Prostate gland (tissue), 2 donors: ENCODE data around the gene CHMP3. TPM values are rescaled to one million over a fixed set of nuclear protein-coding genes. Genes with fewer than 3 reads are reported as not detected.

Experiments used
- DNase-seq: peaks from one replicate; pipeline ENCODE4 v3.0.0-alpha.2; 2019; ENCODE audit warnings: low spot score
- H3K27ac ChIP-seq, 2 donors: fragments of 200-600 bp; sonication (generic); 2 replicates each; pipeline ENCODE4 v1.5.1; 2017 to 2019
- H3K27me3 ChIP-seq: fragments of 200-600 bp; sonication (generic); replicated peaks from 2 replicates; pipeline ENCODE4 v1.5.1; 2019; ENCODE audit not compliant: insufficient read depth
- H3K36me3 ChIP-seq, 2 donors: fragments of 200-600 bp; sonication (generic); 1 replicate in 1 of 2; 2 replicates in 1 of 2; pipeline versions ENCODE4 v1.5.1 to v1.8.1; 2017 to 2019
- H3K4me1 ChIP-seq: fragments of 200-600 bp; sonication (generic); replicated peaks from 2 replicates; pipeline ENCODE4 v1.5.1; 2019
- H3K4me3 ChIP-seq, 2 donors: fragments of 200-600 bp; sonication (generic); 2 replicates each; pipeline ENCODE4 v1.5.1; 2017 to 2019
- H3K9me3 ChIP-seq: fragments of 200-600 bp; sonication (generic); 2 replicates; pipeline ENCODE4 v1.5.1; 2017
- POLR2A ChIP-seq: fragments of 450-650 bp; IDR thresholded peaks from one replicate; pipeline ENCODE4 v1.6.1; 2016; ENCODE audit warnings: antibody characterized with exemption, mild to moderate bottlenecking
- POLR2AphosphoS5 ChIP-seq: sonication (generic); formaldehyde crosslinking; IDR thresholded peaks from one replicate; pipeline ENCODE4 v1.6.1; 2017; ENCODE audit warnings: antibody characterized with exemption
- WGBS: methylation state at CpG from one replicate; pipeline ENCODE4 v1.1.5; 2018; 5-methylcytosine and 5-hydroxymethylcytosine counted together
- intact Hi-C: fragments of 100-400 bp; cut with DNase I; formaldehyde crosslinking; loops from one replicate; pipeline ENCODE4 v1.14.2; 2022
- total RNA-seq, 2 donors: library from RNA; depleted of rRNA; stranded (reverse); fragments of >200 nt; gene quantifications; one replicate each; pipeline ENCODE4 v1.1.0, GENCODE V29; 2016
- TF ChIP-seq, protein P1 (sequence below), 4 experiments: fragments of 200-600 bp in 2 of 4; fragments of 450-650 bp in 2 of 4; sonication (generic) in 2 of 4; IDR thresholded peaks; 1 replicate in 3 of 4; 2 replicates in 1 of 4; pipeline ENCODE4 v1.5.1; 2016 to 2019; ENCODE audit warnings: antibody characterized with exemption in 4 of 4, mild to moderate bottlenecking in 2 of 4, moderate library complexity in 2 of 4

Gene CHMP3
- total RNA-seq, 2 donors from 2014 or later: 109 to 126 TPM

DNA sequence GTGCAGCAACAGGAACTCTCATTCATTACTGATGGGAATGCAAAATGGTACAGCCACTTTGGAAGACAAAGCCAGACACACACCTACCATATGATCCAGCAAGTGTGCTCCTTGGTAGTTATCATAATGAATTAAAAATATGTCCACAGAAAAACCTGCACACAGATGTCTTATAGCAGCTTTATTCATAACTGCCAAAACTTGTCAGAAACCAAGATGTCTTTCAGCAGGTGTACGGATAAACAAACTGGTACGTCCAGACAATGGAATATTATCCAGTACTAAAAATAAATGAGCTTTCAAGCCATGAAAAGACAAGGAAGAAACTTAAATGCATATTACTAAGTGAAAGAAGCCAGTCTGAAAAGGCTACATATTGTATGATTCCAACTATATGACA lies 50.4 kb downstream of the CHMP3 start:
- no peak overlapping the region for H3K4me3 ChIP-seq
- no peaks in the 10 kb centered on the region for H3K27me3 ChIP-seq
- H3K4me1 ChIP-seq: no peaks in the 10 kb centered on the region
- intact Hi-C loops: no loop called here
- TF ChIP-seq POLR2A: no peak
- no peak for TF ChIP-seq POLR2AphosphoS5
- TF ChIP-seq, protein P1, sequence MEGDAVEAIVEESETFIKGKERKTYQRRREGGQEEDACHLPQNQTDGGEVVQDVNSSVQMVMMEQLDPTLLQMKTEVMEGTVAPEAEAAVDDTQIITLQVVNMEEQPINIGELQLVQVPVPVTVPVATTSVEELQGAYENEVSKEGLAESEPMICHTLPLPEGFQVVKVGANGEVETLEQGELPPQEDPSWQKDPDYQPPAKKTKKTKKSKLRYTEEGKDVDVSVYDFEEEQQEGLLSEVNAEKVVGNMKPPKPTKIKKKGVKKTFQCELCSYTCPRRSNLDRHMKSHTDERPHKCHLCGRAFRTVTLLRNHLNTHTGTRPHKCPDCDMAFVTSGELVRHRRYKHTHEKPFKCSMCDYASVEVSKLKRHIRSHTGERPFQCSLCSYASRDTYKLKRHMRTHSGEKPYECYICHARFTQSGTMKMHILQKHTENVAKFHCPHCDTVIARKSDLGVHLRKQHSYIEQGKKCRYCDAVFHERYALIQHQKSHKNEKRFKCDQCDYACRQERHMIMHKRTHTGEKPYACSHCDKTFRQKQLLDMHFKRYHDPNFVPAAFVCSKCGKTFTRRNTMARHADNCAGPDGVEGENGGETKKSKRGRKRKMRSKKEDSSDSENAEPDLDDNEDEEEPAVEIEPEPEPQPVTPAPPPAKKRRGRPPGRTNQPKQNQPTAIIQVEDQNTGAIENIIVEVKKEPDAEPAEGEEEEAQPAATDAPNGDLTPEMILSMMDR (IDR thresholded peaks at IDR 0.05): no peak
- H3K27ac ChIP-seq: no peak overlapping the region
- no peak for DNase-seq
- no peaks in the 10 kb centered on the region for H3K36me3 ChIP-seq
- WGBS: 69% methylated on average over 2 of the region's 2 CpGs
- H3K9me3 ChIP-seq: no peaks in the 10 kb centered on the region

DNA sequence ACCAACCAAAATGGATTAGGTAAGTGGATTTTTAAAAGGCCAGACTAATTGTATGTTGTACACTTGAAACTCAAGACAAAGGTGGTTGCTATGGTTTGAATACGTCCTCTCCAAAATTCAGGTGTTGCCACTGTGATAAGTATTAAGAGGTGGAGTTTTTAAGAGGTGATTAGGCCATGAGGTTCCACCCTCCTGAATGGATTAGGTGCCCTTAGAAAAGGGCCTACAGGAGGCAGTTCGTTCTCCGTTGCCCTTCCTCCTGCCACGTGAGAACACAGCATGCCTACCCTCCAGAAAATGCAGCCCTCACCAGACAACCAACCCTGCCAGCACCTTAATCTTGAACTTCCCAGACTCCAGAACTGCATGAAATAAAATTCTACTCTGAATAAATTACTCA lies 51.2 kb downstream of the CHMP3 start:
- Histone ChIP-seq H3K4me1 (no peaks in the 10 kb centered on the region), H3K4me3 (no peak overlapping the region), H3K9me3 (no peaks in the 10 kb centered on the region), H3K36me3 (no peaks in the 10 kb centered on the region), H3K27me3 (no peaks in the 10 kb centered on the region), H3K27ac (no peak overlapping the region)
- intact Hi-C loops: no loop called here
- DNase-seq: no peak
- no peak for TF ChIP-seq POLR2A
- TF ChIP-seq, protein P1 (IDR thresholded peaks at IDR 0.05): no peak
- 82% methylated on average over 4 of the region's 4 CpGs for WGBS

DNA sequence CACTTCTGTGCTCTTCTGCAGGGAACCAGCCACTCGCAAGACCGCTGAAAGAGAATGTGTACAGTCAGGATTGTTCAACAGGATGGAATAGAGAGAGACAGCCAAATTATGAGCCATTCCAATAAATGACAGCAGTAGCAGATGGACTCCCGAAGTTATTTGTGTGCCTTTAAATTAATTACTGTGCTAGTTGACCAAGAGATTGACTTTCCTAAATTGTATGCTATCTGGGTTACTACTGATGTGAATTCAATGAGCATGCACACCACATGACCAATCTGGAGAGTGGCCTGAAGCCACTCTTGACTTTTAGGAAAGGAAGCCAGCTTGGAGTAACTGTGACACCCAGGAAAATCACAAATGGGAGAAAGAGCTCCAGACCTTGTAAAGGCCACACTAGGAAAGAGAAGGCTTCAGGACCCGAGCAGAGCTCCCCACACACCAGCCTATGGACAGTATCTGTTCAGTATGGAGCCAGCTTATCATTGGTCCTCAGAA lies 52.8 kb downstream of the CHMP3 start:
- no peaks in the 10 kb centered on the region for H3K36me3 ChIP-seq

DNA sequence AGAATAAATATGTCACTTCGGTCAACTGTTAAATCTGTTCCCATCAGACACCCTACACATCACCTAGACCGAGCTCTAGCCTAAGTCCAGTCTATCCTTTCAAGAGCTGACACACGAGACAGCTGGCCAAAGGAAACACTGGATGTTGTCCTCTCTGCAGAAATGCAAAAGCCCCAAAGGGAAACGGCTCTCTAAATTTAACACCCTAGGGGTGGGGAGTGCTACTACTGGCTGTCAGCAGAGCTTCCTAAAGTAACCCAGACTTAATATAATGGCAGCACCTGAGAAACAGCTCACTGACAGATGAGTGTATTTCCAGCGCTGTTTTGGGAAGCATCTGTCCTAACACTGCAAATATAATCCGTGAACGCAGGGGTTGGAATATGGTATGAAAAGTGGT lies 55.6 kb downstream of the CHMP3 start:
- H3K36me3 ChIP-seq: no peaks in the 10 kb centered on the region
- H3K9me3 ChIP-seq: no peaks in the 10 kb centered on the region
- no peak overlapping the region for H3K4me3 ChIP-seq
- TF ChIP-seq, protein P1 (IDR thresholded peaks at IDR 0.05): no peak
- TF ChIP-seq POLR2A (no peak), POLR2AphosphoS5 (no peak)
- 91% methylated on average over 7 of the region's 7 CpGs for WGBS
- no peak for DNase-seq
- H3K27ac ChIP-seq: no peak overlapping the region
- H3K27me3 ChIP-seq: no peaks in the 10 kb centered on the region
- intact Hi-C loops: no loop called here
- H3K4me1 ChIP-seq: no peaks in the 10 kb centered on the region

More for the DNA sequence above, 52.8 kb downstream of the CHMP3 start:
- H3K27ac ChIP-seq: no peak overlapping the region
- H3K9me3 ChIP-seq: no peaks in the 10 kb centered on the region
- TF ChIP-seq POLR2AphosphoS5 (no peak), POLR2A (no peak)
- TF ChIP-seq, protein P1 (IDR thresholded peaks at IDR 0.05): no peak
- no peaks in the 10 kb centered on the region for H3K4me1 ChIP-seq
- H3K27me3 ChIP-seq: no peaks in the 10 kb centered on the region
- H3K4me3 ChIP-seq: no peak overlapping the region
- DNase-seq: no peak
- 93% methylated on average over 4 of the region's 4 CpGs for WGBS
- intact Hi-C loops: no loop called here

DNA sequence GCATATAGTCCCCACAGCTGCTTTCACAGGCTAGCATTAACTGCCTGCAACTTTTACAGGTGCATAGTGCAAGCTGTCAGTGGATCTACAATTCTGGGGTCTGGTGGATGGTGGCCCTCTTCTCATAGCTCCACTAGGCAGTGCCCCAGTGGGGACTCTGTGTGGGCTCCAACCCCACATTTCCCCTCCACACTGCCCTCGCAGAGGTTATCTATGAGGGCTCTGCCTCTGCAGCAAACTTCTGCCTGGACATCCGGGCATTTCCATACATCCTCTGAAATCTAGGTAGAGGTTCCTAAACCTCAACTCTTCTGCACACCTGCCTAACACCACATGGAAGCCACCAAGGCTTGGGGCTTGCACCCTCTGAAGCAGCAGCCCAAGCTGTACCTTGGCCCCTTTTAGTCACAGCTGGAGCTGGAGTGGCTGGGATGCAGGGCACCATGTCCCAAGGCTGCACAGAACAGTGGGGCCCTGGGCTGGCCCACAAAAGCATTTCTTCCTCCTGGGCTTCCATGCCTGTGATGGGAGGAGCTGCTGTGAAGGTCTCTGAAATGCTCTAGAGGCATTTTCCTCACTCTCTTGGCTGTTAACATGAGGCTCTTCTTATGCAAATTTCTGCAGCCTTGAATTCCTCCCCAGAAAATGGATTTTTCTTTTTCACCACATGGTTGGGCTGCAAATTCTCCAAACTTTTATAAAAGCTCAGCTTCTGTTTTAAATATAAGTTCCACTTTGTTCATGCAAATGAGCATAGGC lies 62.7 kb downstream of the CHMP3 start:
- WGBS: 94% methylated on average over 2 of the region's 2 CpGs
- intact Hi-C loops: no loop called here
- no peak overlapping the region for H3K27ac ChIP-seq
- H3K9me3 ChIP-seq: no peaks in the 10 kb centered on the region
- TF ChIP-seq, protein P1 (IDR thresholded peaks at IDR 0.05): no peak
- TF ChIP-seq POLR2A (no peak), POLR2AphosphoS5 (no peak)
- H3K36me3 ChIP-seq: no peaks in the 10 kb centered on the region
- no peaks in the 10 kb centered on the region for H3K4me1 ChIP-seq
- H3K27me3 ChIP-seq: no peaks in the 10 kb centered on the region
- H3K4me3 ChIP-seq: no peak overlapping the region
- no peak for DNase-seq
